Prostate gland (tissue), 2 donors: ENCODE results near the gene KCNK18.

Experiments
- POLR2A ChIP-seq: fragments of 450-650 bp; IDR thresholded peaks from one replicate; pipeline ENCODE4 v1.6.1; 2016; ENCODE audit warnings: antibody characterized with exemption, mild to moderate bottlenecking
- TF ChIP-seq, protein P1 (sequence below), 4 experiments: fragments of 200-600 bp in 2 of 4; fragments of 450-650 bp in 2 of 4; sonication (generic) in 2 of 4; IDR thresholded peaks; 1 replicate in 3 of 4; 2 replicates in 1 of 4; pipeline ENCODE4 v1.5.1; 2016 to 2019; ENCODE audit warnings: antibody characterized with exemption in 4 of 4, mild to moderate bottlenecking in 2 of 4, moderate library complexity in 2 of 4

DNA sequence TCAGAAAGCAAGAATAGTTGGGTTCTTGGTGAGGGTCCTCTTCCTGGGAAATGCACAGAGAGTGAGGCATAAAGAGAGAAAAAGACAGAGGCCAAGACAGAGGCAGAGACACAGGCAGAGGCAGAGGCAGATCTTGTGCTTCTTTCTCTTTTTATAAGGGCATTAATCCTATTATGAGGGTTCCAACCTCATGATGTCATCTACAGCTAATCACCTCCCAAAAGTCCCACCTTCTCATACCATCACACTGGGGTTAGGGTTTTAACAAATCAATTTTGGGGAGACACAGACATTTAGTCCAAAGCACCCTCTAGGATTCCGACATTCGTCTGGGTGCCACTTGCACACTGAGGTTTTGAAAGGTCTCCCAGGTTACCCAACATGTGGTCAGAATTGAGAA is 17.8 kb downstream of the KCNK18 start:
- TF ChIP-seq POLR2A: no peak
- TF ChIP-seq, protein P1, sequence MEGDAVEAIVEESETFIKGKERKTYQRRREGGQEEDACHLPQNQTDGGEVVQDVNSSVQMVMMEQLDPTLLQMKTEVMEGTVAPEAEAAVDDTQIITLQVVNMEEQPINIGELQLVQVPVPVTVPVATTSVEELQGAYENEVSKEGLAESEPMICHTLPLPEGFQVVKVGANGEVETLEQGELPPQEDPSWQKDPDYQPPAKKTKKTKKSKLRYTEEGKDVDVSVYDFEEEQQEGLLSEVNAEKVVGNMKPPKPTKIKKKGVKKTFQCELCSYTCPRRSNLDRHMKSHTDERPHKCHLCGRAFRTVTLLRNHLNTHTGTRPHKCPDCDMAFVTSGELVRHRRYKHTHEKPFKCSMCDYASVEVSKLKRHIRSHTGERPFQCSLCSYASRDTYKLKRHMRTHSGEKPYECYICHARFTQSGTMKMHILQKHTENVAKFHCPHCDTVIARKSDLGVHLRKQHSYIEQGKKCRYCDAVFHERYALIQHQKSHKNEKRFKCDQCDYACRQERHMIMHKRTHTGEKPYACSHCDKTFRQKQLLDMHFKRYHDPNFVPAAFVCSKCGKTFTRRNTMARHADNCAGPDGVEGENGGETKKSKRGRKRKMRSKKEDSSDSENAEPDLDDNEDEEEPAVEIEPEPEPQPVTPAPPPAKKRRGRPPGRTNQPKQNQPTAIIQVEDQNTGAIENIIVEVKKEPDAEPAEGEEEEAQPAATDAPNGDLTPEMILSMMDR (IDR thresholded peaks at IDR 0.05): no peak
